Osteocyte (in vitro differentiated cells): ENCODE measurements around the gene ADAM30. TPM values are rescaled to one million over a fixed set of nuclear protein-coding genes. Genes with fewer than 3 reads are reported as not detected.

Source experiments
- DNase-seq: peaks from one replicate; pipeline ENCODE4 v3.0.0; 2021; ENCODE audit warnings: mixed read lengths; ENCODE audit not compliant: unreplicated experiment; ENCODE audit errors: extremely low spot score
- H3K27ac Mint-ChIP-seq: one replicate; pipeline ENCODE4 v1.8.0; 2021; ENCODE audit warnings: mild to moderate bottlenecking, mixed read lengths; ENCODE audit not compliant: unreplicated experiment
- H3K27me3 Mint-ChIP-seq: one replicate; pipeline ENCODE4 v1.8.0; 2021; ENCODE audit warnings: mixed read lengths; ENCODE audit not compliant: unreplicated experiment
- H3K36me3 Mint-ChIP-seq: one replicate; pipeline ENCODE4 v1.8.0; 2021; ENCODE audit warnings: mixed read lengths; ENCODE audit not compliant: unreplicated experiment
- H3K4me1 Mint-ChIP-seq: one replicate; pipeline ENCODE4 v1.8.0; 2021; ENCODE audit warnings: mixed read lengths; ENCODE audit not compliant: unreplicated experiment
- H3K4me3 Mint-ChIP-seq: one replicate; pipeline ENCODE4 v1.8.0; 2021; ENCODE audit warnings: mild to moderate bottlenecking, moderate library complexity, mixed read lengths; ENCODE audit not compliant: unreplicated experiment
- H3K9me3 Mint-ChIP-seq: one replicate; pipeline ENCODE4 v1.8.0; 2021; ENCODE audit warnings: mixed read lengths; ENCODE audit not compliant: unreplicated experiment
- total RNA-seq: library from RNA; stranded (reverse); gene quantifications from 2 replicates; pipeline ENCODE4 v1.2.1, GENCODE V29; 2021
- TF ChIP-seq, protein P1 (sequence below): fragments of 200-600 bp; sonication (generic); IDR thresholded peaks from 2 replicates; pipeline ENCODE4 v1.5.0; 2021; ENCODE audit warnings: antibody characterized with exemption, mild to moderate bottlenecking, moderate library complexity

ADAM30 gene
- total RNA-seq, 1 donor from 2014 or later: not detected

DNA sequence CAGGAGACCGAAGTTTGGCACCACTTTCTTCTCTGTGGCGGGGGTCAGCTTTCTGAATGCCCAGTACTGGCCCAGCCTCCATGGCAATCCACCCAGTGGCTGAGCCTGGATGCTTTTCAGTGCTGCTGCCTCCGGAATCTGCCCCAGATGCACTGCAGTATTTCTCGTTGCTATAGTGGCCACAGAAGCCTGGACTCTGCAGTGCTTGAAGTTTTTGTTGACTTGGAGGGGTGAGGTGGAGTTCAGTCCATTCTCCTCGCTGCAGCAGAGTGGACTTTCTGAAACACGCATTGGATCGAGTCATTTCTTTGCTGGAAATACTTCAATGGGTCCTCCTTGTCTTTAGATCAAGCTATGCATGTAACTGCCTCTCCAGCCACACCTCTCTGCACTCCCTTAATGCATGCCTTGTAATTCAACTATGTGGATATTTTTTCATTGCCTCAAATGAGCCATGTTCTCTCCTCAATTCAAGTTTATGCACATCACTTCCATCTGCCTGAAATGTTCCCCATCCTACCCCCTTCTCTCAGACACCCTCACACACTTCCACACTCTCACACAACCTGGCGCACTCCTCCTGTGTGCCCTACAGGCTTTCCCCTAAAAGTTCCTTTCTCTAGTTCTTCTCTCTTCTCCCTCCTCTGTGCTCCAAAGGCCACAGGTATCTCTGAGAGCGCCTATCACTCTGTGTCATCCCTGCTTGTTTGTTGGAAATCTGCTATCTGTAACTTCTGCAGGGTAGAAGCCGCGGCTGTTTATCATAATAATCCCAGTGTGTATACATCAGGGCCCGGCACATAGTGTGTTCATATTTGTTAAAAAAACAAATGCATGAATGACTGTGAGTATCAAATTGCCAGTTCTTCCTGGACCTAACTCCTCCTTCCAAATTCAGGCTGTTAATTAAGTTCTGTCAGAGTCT, 16.5 kb downstream of the ADAM30 start:
- TF ChIP-seq, protein P1, sequence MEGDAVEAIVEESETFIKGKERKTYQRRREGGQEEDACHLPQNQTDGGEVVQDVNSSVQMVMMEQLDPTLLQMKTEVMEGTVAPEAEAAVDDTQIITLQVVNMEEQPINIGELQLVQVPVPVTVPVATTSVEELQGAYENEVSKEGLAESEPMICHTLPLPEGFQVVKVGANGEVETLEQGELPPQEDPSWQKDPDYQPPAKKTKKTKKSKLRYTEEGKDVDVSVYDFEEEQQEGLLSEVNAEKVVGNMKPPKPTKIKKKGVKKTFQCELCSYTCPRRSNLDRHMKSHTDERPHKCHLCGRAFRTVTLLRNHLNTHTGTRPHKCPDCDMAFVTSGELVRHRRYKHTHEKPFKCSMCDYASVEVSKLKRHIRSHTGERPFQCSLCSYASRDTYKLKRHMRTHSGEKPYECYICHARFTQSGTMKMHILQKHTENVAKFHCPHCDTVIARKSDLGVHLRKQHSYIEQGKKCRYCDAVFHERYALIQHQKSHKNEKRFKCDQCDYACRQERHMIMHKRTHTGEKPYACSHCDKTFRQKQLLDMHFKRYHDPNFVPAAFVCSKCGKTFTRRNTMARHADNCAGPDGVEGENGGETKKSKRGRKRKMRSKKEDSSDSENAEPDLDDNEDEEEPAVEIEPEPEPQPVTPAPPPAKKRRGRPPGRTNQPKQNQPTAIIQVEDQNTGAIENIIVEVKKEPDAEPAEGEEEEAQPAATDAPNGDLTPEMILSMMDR: no peak
- Mint-ChIP-seq H3K27ac (no peak overlapping the region), H3K36me3 (no peaks in the 10 kb centered on the region), H3K4me1 (no peaks in the 10 kb centered on the region), H3K4me3 (no peak overlapping the region), H3K27me3 (peaks cover 11% of the 10 kb centered on the region), H3K9me3 (no peaks in the 10 kb centered on the region)
- DNase-seq: no peak

- no peaks in the 10 kb centered on the region for H3K36me3 Mint-ChIP-seq
- no peak for DNase-seq
- H3K9me3 Mint-ChIP-seq: no peaks in the 10 kb centered on the region
- no peak overlapping the region for H3K4me3 Mint-ChIP-seq
- peaks cover 8% of the 10 kb centered on the region for H3K4me1 Mint-ChIP-seq
- no peak overlapping the region for H3K27ac Mint-ChIP-seq
- TF ChIP-seq, protein P1: no peak
- H3K27me3 Mint-ChIP-seq: peaks cover 11% of the 10 kb centered on the region
Measured at GRCh38 chr1:119878171-119878570, 18.1 kb downstream of the ADAM30 start.

- Mint-ChIP-seq H3K4me1 (peaks cover 12% of the 10 kb centered on the region), H3K4me3 (no peak overlapping the region), H3K36me3 (no peaks in the 10 kb centered on the region), H3K9me3 (no peaks in the 10 kb centered on the region), H3K27me3 (no peaks in the 10 kb centered on the region), H3K27ac (no peak overlapping the region)
- DNase-seq: no peak
- TF ChIP-seq, protein P1: no peak
Measured at GRCh38 chr1:119874186-119874585, 22.1 kb downstream of the ADAM30 start.

DNA sequence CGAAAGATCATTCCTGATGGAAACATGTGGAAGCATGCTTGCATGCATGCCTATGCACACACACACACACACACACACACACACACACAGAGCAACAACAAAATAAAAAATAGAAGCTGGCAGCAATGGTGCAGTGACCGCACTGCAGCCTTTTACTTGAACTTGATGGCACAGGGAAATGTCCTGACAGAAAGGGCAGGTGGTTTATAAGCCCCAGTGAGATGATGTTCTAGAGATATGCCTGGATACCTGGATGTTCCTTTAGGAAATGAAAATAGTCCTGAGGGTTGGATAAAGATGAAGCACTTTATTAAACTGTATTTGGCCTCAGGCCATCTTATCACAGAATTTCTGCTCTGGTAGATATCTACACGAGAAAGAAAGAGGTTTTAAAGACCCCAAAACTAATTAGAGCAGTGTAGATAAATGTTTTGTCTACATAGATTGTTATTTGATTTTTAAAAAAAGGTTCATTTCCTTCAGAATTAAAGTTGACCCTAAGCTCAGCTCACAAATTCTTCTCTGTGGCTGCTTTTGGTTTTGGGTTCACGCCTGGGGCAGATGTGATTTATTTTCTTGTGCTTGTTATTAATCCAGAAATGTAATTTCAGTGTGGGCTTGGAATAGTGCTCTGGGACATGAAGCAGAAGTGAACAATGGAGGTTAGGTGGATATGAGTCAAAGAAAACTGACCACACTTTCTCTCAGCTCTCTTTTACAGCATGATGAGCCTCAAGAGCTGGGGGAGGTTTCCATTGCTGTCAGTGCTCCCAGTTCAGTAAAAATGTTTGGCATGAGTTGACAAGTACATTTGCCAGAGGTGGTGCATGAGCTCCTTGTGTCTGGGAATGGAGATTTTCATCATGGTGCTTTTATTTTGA, 22.9 kb downstream of the ADAM30 start:
- Mint-ChIP-seq H3K36me3 (no peaks in the 10 kb centered on the region), H3K27ac (no peak overlapping the region), H3K4me1 (peaks cover 12% of the 10 kb centered on the region), H3K27me3 (no peaks in the 10 kb centered on the region), H3K4me3 (no peak overlapping the region), H3K9me3 (no peaks in the 10 kb centered on the region)
- no peak for DNase-seq
- TF ChIP-seq, protein P1: no peak

DNA sequence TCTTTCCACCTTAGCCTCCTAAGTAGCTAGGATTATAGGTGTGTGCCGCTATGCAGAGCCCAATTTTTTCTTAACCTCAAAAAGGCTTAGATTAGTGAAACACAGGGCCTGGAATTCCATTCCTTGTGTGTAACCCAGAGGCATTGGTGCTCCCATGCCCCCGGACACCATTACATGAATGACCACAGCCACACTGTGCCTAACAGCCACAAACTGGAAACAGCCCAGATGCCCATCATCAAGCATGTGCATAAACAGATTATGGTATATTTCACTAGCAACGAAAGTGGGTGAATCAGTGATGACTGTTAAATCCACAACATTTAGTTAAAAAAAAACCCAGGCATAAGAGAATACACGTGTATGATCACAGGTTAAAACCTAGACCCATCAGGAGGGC, 24.4 kb downstream of the ADAM30 start:
- no peaks in the 10 kb centered on the region for H3K36me3 Mint-ChIP-seq
- no peaks in the 10 kb centered on the region for H3K9me3 Mint-ChIP-seq
- no peak for DNase-seq
- H3K27me3 Mint-ChIP-seq: no peaks in the 10 kb centered on the region
- peaks cover 12% of the 10 kb centered on the region for H3K4me1 Mint-ChIP-seq
- TF ChIP-seq, protein P1: no peak
- H3K4me3 Mint-ChIP-seq: no peak overlapping the region
- H3K27ac Mint-ChIP-seq: no peak overlapping the region
